GM23338 (cell line): Measurements from ENCODE around the gene NHLH1. TPM values are rescaled to one million over a fixed set of nuclear protein-coding genes. Genes with fewer than 3 reads are reported as not detected.
A peak's percentile ranks its signal among the peaks of the same experiment; 100 is the strongest.

Source experiments
- ATAC-seq: fragments of 200-7000 bp; cut with Tn5 transposase; 3 replicates; pipeline ENCODE4 v1.9.1; 2020
- DNase-seq: peaks from one replicate; pipeline ENCODE4 v3.0.0-alpha.2; 2015; ENCODE audit warnings: low spot score
- H2AFZ ChIP-seq: fragments of 200-600 bp; sonication (generic); 2 replicates; pipeline ENCODE4 v1.8.0; 2016; ENCODE audit warnings: antibody characterized with exemption, mild to moderate bottlenecking, moderate library complexity
- H3F3A ChIP-seq: fragments of 200-600 bp; sonication (generic); replicated peaks from 2 replicates; pipeline ENCODE4 v1.8.0; 2017; ENCODE audit warnings: antibody characterized with exemption, mixed run types, low read depth
- H3K27ac ChIP-seq: fragments of 200-600 bp; sonication (generic); 2 replicates; pipeline ENCODE4 v1.6.1; 2016; ENCODE audit warnings: low read depth
- H3K27me3 ChIP-seq: fragments of 200-600 bp; sonication (generic); 2 replicates; pipeline ENCODE4 v1.8.0; 2016; ENCODE audit warnings: mild to moderate bottlenecking, mixed run types, moderate library complexity; ENCODE audit not compliant: insufficient read depth
- H3K36me3 ChIP-seq: fragments of 200-600 bp; sonication (generic); 2 replicates; pipeline ENCODE4 v1.8.0; 2016; ENCODE audit warnings: mild to moderate bottlenecking; ENCODE audit not compliant: insufficient read depth
- H3K4me1 ChIP-seq: fragments of 200-600 bp; sonication (generic); 2 replicates; pipeline ENCODE4 v1.8.0; 2016; ENCODE audit warnings: mild to moderate bottlenecking, moderate library complexity; ENCODE audit not compliant: insufficient read depth
- H3K4me2 ChIP-seq: fragments of 200-600 bp; sonication (generic); 2 replicates; pipeline ENCODE4 v1.7.1; 2017; ENCODE audit warnings: mixed run types
- H3K4me3 ChIP-seq: fragments of 200-600 bp; sonication (generic); 2 replicates; pipeline ENCODE4 v1.6.1; 2016; ENCODE audit warnings: mixed run types
- H3K79me2 ChIP-seq: fragments of 200-600 bp; sonication (generic); replicated peaks from 2 replicates; pipeline ENCODE4 v1.8.0; 2017; ENCODE audit warnings: mild to moderate bottlenecking; ENCODE audit not compliant: insufficient read depth
- H3K9me2 ChIP-seq: fragments of 200-600 bp; sonication (generic); 2 replicates; pipeline ENCODE4 v1.8.0; 2017; ENCODE audit not compliant: insufficient read depth
- H4K20me1 ChIP-seq: fragments of 200-600 bp; sonication (generic); replicated peaks from 2 replicates; pipeline ENCODE4 v1.8.0; 2017; ENCODE audit warnings: mild to moderate bottlenecking; ENCODE audit not compliant: insufficient read depth
- H3K27ac Mint-ChIP-seq: 2 replicates; pipeline ENCODE4 v1.8.0; 2020; ENCODE audit warnings: inconsistent platforms, mild to moderate bottlenecking, moderate library complexity, mixed read lengths
- H3K27me3 Mint-ChIP-seq: 3 replicates; pipeline ENCODE4 v1.8.0; 2022; ENCODE audit warnings: low read depth, mild to moderate bottlenecking, moderate library complexity, mixed read lengths, inconsistent platforms; ENCODE audit not compliant: insufficient read depth, poor library complexity
- H3K36me3 Mint-ChIP-seq: 3 replicates; pipeline ENCODE4 v1.8.0; 2021; ENCODE audit warnings: low read depth, mild to moderate bottlenecking, inconsistent platforms, moderate library complexity, mixed read lengths
- H3K4me1 Mint-ChIP-seq: 3 replicates; pipeline ENCODE4 v1.8.0; 2020; ENCODE audit warnings: mild to moderate bottlenecking, inconsistent platforms, mixed read lengths
- H3K4me3 Mint-ChIP-seq: 3 replicates; pipeline ENCODE4 v1.8.0; 2021; ENCODE audit warnings: moderate library complexity, mild to moderate bottlenecking, inconsistent platforms, mixed read lengths
- H3K9me3 Mint-ChIP-seq: 3 replicates; pipeline ENCODE4 v1.8.0; 2020; ENCODE audit warnings: moderate library complexity, mild to moderate bottlenecking, inconsistent platforms, mixed read lengths
- CREB1 ChIP-seq: fragments of 250-450 bp; sonication (Bioruptor Pico); IDR thresholded peaks from 2 replicates; pipeline ENCODE4 v1.5.0; 2020; ENCODE audit warnings: low read depth, mild to moderate bottlenecking, moderate library complexity
- CTCF ChIP-seq, 2 experiments: fragments of 200-600 bp in 1 of 2; sonication (generic) in 1 of 2; conservative IDR thresholded peaks; 2 replicates each; pipeline versions ENCODE4 v1.5.1 to v1.6.1; 2016 to 2017; ENCODE audit warnings: antibody characterized with exemption in 2 of 2, low read depth in 2 of 2, mild to moderate bottlenecking in 2 of 2, moderate library complexity in 1 of 2
- ETS1 ChIP-seq: IDR thresholded peaks from 2 replicates; pipeline ENCODE4 v1.6.1; 2016; ENCODE audit warnings: antibody characterized with exemption
- EZH2 ChIP-seq: fragments of 200-600 bp; sonication (generic); IDR thresholded peaks from one replicate; pipeline ENCODE4 v1.8.0; 2017; ENCODE audit warnings: antibody characterized with exemption, mild to moderate bottlenecking, low read depth; ENCODE audit not compliant: unreplicated experiment
- EZH2phosphoT487 ChIP-seq: fragments of 200-600 bp; sonication (generic); IDR thresholded peaks from one replicate; pipeline ENCODE4 v1.8.1; 2018; ENCODE audit warnings: antibody characterized with exemption; ENCODE audit not compliant: unreplicated experiment
- JUNB ChIP-seq: IDR thresholded peaks from one replicate; pipeline ENCODE4 v1.6.1; 2016; ENCODE audit warnings: antibody characterized with exemption; ENCODE audit not compliant: unreplicated experiment
- NANOG ChIP-seq: IDR thresholded peaks from 2 replicates; pipeline ENCODE4 v1.6.1; 2016; ENCODE audit warnings: antibody characterized with exemption, borderline replicate concordance
- POLR2AphosphoS5 ChIP-seq: IDR thresholded peaks from 2 replicates; pipeline ENCODE4 v1.6.1; 2016; ENCODE audit warnings: antibody characterized with exemption, low read depth
- STAT1 ChIP-seq: IDR thresholded peaks from one replicate; pipeline ENCODE4 v1.6.1; 2016; ENCODE audit warnings: antibody characterized with exemption; ENCODE audit not compliant: unreplicated experiment
- ZNF114 ChIP-seq: fragments of 250-450 bp; sonication (Bioruptor Pico); IDR thresholded peaks from 2 replicates; pipeline ENCODE4 v1.5.0; 2020; ENCODE audit warnings: mild to moderate bottlenecking, moderate library complexity
- ZNF331 ChIP-seq: fragments of 250-450 bp; sonication (Bioruptor Pico); IDR thresholded peaks from 2 replicates; pipeline ENCODE4 v1.5.0; 2020; ENCODE audit warnings: low read depth, mild to moderate bottlenecking, moderate library complexity
- ZNF462 ChIP-seq: fragments of 250-450 bp; sonication (Bioruptor Pico); IDR thresholded peaks from 2 replicates; pipeline ENCODE4 v1.5.0; 2020; ENCODE audit warnings: mild to moderate bottlenecking, moderate library complexity
- polyA plus RNA-seq: library from polyadenylated mRNA; unstranded; fragments of >200 nt; fragmentation: Nextera tagmentation; extraction: Ambion mirVana; gene quantifications from 2 replicates; pipeline ENCODE4 v1.2.1, GENCODE V29; 2016
- total RNA-seq: library from RNA; depleted of rRNA; stranded (reverse); fragments of >200 nt; shearing (Covaris generic); gene quantifications from 2 replicates; pipeline ENCODE4 v1.2.3, GENCODE V29; 2014
- TF ChIP-seq, protein P1 (sequence below): IDR thresholded peaks from one replicate; pipeline ENCODE4 v1.6.1; 2018; ENCODE audit warnings: antibody characterized with exemption; ENCODE audit not compliant: unreplicated experiment

Gene NHLH1
- total and polyA plus RNA-seq, 2 experiments from 2014 or later = 0.69 to 0.89 TPM

DNA sequence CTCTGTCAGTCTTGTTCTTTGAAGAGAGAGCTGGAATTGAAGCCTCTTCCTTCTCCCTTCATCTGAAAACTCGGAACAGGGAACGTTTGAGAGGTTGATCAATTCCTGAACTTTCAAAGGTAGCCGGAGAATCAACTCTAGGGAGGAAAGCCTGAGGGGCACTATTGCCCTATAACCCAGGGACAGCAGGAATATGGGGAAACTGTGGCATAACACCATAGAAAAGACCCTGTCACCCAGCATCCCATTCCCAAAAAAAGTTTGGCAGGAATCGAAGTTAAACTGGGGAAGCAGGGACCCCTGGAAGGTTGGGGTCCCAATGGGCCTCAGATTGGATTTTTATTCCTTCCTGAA lies 5.1 kb upstream of the NHLH1 start:
- Histone ChIP-seq H3K36me3 (peaks cover 4% of the 10 kb centered on the region; the same call in 1 of the 2 replicates), H3F3A (0 out of 2 replicates have a peak, but pooled peaks cover 3% of the 10 kb centered on the region), H3K79me2 (no peaks in the 10 kb centered on the region), H3K9me2 (no peaks in the 10 kb centered on the region), H3K27ac (peak overlapping the region; percentile 86), H2AFZ (no peak overlapping the region), H3K4me3 (no peak overlapping the region), H3K4me2 (0 out of 2 replicates have a peak overlapping the region, but pooled peaks have one; percentile 32), H3K27me3 (no peaks in the 10 kb centered on the region), H4K20me1 (no peaks in the 10 kb centered on the region), H3K4me1 (peaks cover 20% of the 10 kb centered on the region)
- Mint-ChIP-seq H3K27me3 (peaks cover 11% of the 10 kb centered on the region), H3K4me1 (peaks cover 46% of the 10 kb centered on the region), H3K9me3 (no peaks in the 10 kb centered on the region), H3K36me3 (peaks cover 39% of the 10 kb centered on the region), H3K27ac (peak overlapping the region; percentile 98), H3K4me3 (no peak overlapping the region)
- DNase-seq = no peak
- no peak for ATAC-seq
- TF ChIP-seq ETS1 = no peak
- TF ChIP-seq NANOG = no peak
- TF ChIP-seq ZNF114 (CRISPR knock-in tag) = no peak
- TF ChIP-seq ZNF331 (CRISPR knock-in tag) = no peak
- TF ChIP-seq, protein P1, sequence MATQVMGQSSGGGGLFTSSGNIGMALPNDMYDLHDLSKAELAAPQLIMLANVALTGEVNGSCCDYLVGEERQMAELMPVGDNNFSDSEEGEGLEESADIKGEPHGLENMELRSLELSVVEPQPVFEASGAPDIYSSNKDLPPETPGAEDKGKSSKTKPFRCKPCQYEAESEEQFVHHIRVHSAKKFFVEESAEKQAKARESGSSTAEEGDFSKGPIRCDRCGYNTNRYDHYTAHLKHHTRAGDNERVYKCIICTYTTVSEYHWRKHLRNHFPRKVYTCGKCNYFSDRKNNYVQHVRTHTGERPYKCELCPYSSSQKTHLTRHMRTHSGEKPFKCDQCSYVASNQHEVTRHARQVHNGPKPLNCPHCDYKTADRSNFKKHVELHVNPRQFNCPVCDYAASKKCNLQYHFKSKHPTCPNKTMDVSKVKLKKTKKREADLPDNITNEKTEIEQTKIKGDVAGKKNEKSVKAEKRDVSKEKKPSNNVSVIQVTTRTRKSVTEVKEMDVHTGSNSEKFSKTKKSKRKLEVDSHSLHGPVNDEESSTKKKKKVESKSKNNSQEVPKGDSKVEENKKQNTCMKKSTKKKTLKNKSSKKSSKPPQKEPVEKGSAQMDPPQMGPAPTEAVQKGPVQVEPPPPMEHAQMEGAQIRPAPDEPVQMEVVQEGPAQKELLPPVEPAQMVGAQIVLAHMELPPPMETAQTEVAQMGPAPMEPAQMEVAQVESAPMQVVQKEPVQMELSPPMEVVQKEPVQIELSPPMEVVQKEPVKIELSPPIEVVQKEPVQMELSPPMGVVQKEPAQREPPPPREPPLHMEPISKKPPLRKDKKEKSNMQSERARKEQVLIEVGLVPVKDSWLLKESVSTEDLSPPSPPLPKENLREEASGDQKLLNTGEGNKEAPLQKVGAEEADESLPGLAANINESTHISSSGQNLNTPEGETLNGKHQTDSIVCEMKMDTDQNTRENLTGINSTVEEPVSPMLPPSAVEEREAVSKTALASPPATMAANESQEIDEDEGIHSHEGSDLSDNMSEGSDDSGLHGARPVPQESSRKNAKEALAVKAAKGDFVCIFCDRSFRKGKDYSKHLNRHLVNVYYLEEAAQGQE = no peak
- TF ChIP-seq POLR2AphosphoS5 = no peak
- no peak for TF ChIP-seq STAT1
- TF ChIP-seq EZH2 = no peak
- no peak for TF ChIP-seq JUNB
- no peak for TF ChIP-seq EZH2phosphoT487
- TF ChIP-seq ZNF462 (CRISPR knock-in tag) = no peak
- TF ChIP-seq CTCF (conservative IDR thresholded peaks at IDR 0.05; ENCODE audit: low read depth in 2 of 2) = no peak
- no peak for TF ChIP-seq CREB1 (CRISPR knock-in tag)
